GM23338 (cell line): ENCODE data around the gene ACOX3. TPM values are rescaled to one million over a fixed set of nuclear protein-coding genes. Genes with fewer than 3 reads are reported as not detected.

ENCODE experiments used
- ATAC-seq: fragments of 200-7000 bp; cut with Tn5 transposase; 3 replicates; pipeline ENCODE4 v1.9.1; 2020
- DNase-seq: peaks from one replicate; pipeline ENCODE4 v3.0.0-alpha.2; 2015; ENCODE audit warnings: low spot score
- H2AFZ ChIP-seq: fragments of 200-600 bp; sonication (generic); 2 replicates; pipeline ENCODE4 v1.8.0; 2016; ENCODE audit warnings: antibody characterized with exemption, mild to moderate bottlenecking, moderate library complexity
- H3F3A ChIP-seq: fragments of 200-600 bp; sonication (generic); replicated peaks from 2 replicates; pipeline ENCODE4 v1.8.0; 2017; ENCODE audit warnings: antibody characterized with exemption, mixed run types, low read depth
- H3K27ac ChIP-seq: fragments of 200-600 bp; sonication (generic); 2 replicates; pipeline ENCODE4 v1.6.1; 2016; ENCODE audit warnings: low read depth
- H3K27me3 ChIP-seq: fragments of 200-600 bp; sonication (generic); 2 replicates; pipeline ENCODE4 v1.8.0; 2016; ENCODE audit warnings: mild to moderate bottlenecking, mixed run types, moderate library complexity; ENCODE audit not compliant: insufficient read depth
- H3K36me3 ChIP-seq: fragments of 200-600 bp; sonication (generic); 2 replicates; pipeline ENCODE4 v1.8.0; 2016; ENCODE audit warnings: mild to moderate bottlenecking; ENCODE audit not compliant: insufficient read depth
- H3K4me1 ChIP-seq: fragments of 200-600 bp; sonication (generic); 2 replicates; pipeline ENCODE4 v1.8.0; 2016; ENCODE audit warnings: mild to moderate bottlenecking, moderate library complexity; ENCODE audit not compliant: insufficient read depth
- H3K4me2 ChIP-seq: fragments of 200-600 bp; sonication (generic); 2 replicates; pipeline ENCODE4 v1.7.1; 2017; ENCODE audit warnings: mixed run types
- H3K4me3 ChIP-seq: fragments of 200-600 bp; sonication (generic); 2 replicates; pipeline ENCODE4 v1.6.1; 2016; ENCODE audit warnings: mixed run types
- H3K79me2 ChIP-seq: fragments of 200-600 bp; sonication (generic); replicated peaks from 2 replicates; pipeline ENCODE4 v1.8.0; 2017; ENCODE audit warnings: mild to moderate bottlenecking; ENCODE audit not compliant: insufficient read depth
- H3K9me2 ChIP-seq: fragments of 200-600 bp; sonication (generic); 2 replicates; pipeline ENCODE4 v1.8.0; 2017; ENCODE audit not compliant: insufficient read depth
- H4K20me1 ChIP-seq: fragments of 200-600 bp; sonication (generic); replicated peaks from 2 replicates; pipeline ENCODE4 v1.8.0; 2017; ENCODE audit warnings: mild to moderate bottlenecking; ENCODE audit not compliant: insufficient read depth
- H3K27ac Mint-ChIP-seq: 2 replicates; pipeline ENCODE4 v1.8.0; 2020; ENCODE audit warnings: inconsistent platforms, mild to moderate bottlenecking, moderate library complexity, mixed read lengths
- H3K27me3 Mint-ChIP-seq: 3 replicates; pipeline ENCODE4 v1.8.0; 2022; ENCODE audit warnings: low read depth, mild to moderate bottlenecking, moderate library complexity, mixed read lengths, inconsistent platforms; ENCODE audit not compliant: insufficient read depth, poor library complexity
- H3K36me3 Mint-ChIP-seq: 3 replicates; pipeline ENCODE4 v1.8.0; 2021; ENCODE audit warnings: low read depth, mild to moderate bottlenecking, inconsistent platforms, moderate library complexity, mixed read lengths
- H3K4me1 Mint-ChIP-seq: 3 replicates; pipeline ENCODE4 v1.8.0; 2020; ENCODE audit warnings: mild to moderate bottlenecking, inconsistent platforms, mixed read lengths
- H3K4me3 Mint-ChIP-seq: 3 replicates; pipeline ENCODE4 v1.8.0; 2021; ENCODE audit warnings: moderate library complexity, mild to moderate bottlenecking, inconsistent platforms, mixed read lengths
- H3K9me3 Mint-ChIP-seq: 3 replicates; pipeline ENCODE4 v1.8.0; 2020; ENCODE audit warnings: moderate library complexity, mild to moderate bottlenecking, inconsistent platforms, mixed read lengths
- CREB1 ChIP-seq: fragments of 250-450 bp; sonication (Bioruptor Pico); IDR thresholded peaks from 2 replicates; pipeline ENCODE4 v1.5.0; 2020; ENCODE audit warnings: low read depth, mild to moderate bottlenecking, moderate library complexity
- CTCF ChIP-seq, 2 experiments: fragments of 200-600 bp in 1 of 2; sonication (generic) in 1 of 2; conservative IDR thresholded peaks; 2 replicates each; pipeline versions ENCODE4 v1.5.1 to v1.6.1; 2016 to 2017; ENCODE audit warnings: antibody characterized with exemption in 2 of 2, low read depth in 2 of 2, mild to moderate bottlenecking in 2 of 2, moderate library complexity in 1 of 2
- ETS1 ChIP-seq: IDR thresholded peaks from 2 replicates; pipeline ENCODE4 v1.6.1; 2016; ENCODE audit warnings: antibody characterized with exemption
- EZH2 ChIP-seq: fragments of 200-600 bp; sonication (generic); IDR thresholded peaks from one replicate; pipeline ENCODE4 v1.8.0; 2017; ENCODE audit warnings: antibody characterized with exemption, mild to moderate bottlenecking, low read depth; ENCODE audit not compliant: unreplicated experiment
- EZH2phosphoT487 ChIP-seq: fragments of 200-600 bp; sonication (generic); IDR thresholded peaks from one replicate; pipeline ENCODE4 v1.8.1; 2018; ENCODE audit warnings: antibody characterized with exemption; ENCODE audit not compliant: unreplicated experiment
- JUNB ChIP-seq: IDR thresholded peaks from one replicate; pipeline ENCODE4 v1.6.1; 2016; ENCODE audit warnings: antibody characterized with exemption; ENCODE audit not compliant: unreplicated experiment
- NANOG ChIP-seq: IDR thresholded peaks from 2 replicates; pipeline ENCODE4 v1.6.1; 2016; ENCODE audit warnings: antibody characterized with exemption, borderline replicate concordance
- POLR2AphosphoS5 ChIP-seq: IDR thresholded peaks from 2 replicates; pipeline ENCODE4 v1.6.1; 2016; ENCODE audit warnings: antibody characterized with exemption, low read depth
- REST ChIP-seq: IDR thresholded peaks from one replicate; pipeline ENCODE4 v1.6.1; 2018; ENCODE audit warnings: antibody characterized with exemption; ENCODE audit not compliant: unreplicated experiment
- STAT1 ChIP-seq: IDR thresholded peaks from one replicate; pipeline ENCODE4 v1.6.1; 2016; ENCODE audit warnings: antibody characterized with exemption; ENCODE audit not compliant: unreplicated experiment
- ZNF114 ChIP-seq: fragments of 250-450 bp; sonication (Bioruptor Pico); IDR thresholded peaks from 2 replicates; pipeline ENCODE4 v1.5.0; 2020; ENCODE audit warnings: mild to moderate bottlenecking, moderate library complexity
- ZNF331 ChIP-seq: fragments of 250-450 bp; sonication (Bioruptor Pico); IDR thresholded peaks from 2 replicates; pipeline ENCODE4 v1.5.0; 2020; ENCODE audit warnings: low read depth, mild to moderate bottlenecking, moderate library complexity
- ZNF462 ChIP-seq: fragments of 250-450 bp; sonication (Bioruptor Pico); IDR thresholded peaks from 2 replicates; pipeline ENCODE4 v1.5.0; 2020; ENCODE audit warnings: mild to moderate bottlenecking, moderate library complexity
- polyA plus RNA-seq: library from polyadenylated mRNA; unstranded; fragments of >200 nt; fragmentation: Nextera tagmentation; extraction: Ambion mirVana; gene quantifications from 2 replicates; pipeline ENCODE4 v1.2.1, GENCODE V29; 2016
- total RNA-seq: library from RNA; depleted of rRNA; stranded (reverse); fragments of >200 nt; shearing (Covaris generic); gene quantifications from 2 replicates; pipeline ENCODE4 v1.2.3, GENCODE V29; 2014

The ACOX3 gene
- total and polyA plus RNA-seq, 2 experiments from 2014 or later = 6.4 to 17.2 TPM

GRCh38 chr4:8402181-8402597 is 38.3 kb downstream of the ACOX3 start:
- Histone ChIP-seq H2AFZ (no peak overlapping the region), H3K27ac (no peak overlapping the region), H3F3A (no peaks in the 10 kb centered on the region), H3K79me2 (no peaks in the 10 kb centered on the region), H3K4me3 (no peak overlapping the region), H3K4me2 (no peak overlapping the region), H3K9me2 (no peaks in the 10 kb centered on the region), H3K4me1 (peaks cover 6% of the 10 kb centered on the region; the same call in 1 of the 2 replicates), H4K20me1 (no peaks in the 10 kb centered on the region), H3K36me3 (no peaks in the 10 kb centered on the region), H3K27me3 (no peaks in the 10 kb centered on the region)
- TF ChIP-seq POLR2AphosphoS5 (no peak), STAT1 (no peak), NANOG (no peak), EZH2phosphoT487 (no peak), REST (no peak), ZNF114 (CRISPR knock-in tag) (no peak), ZNF331 (CRISPR knock-in tag) (no peak), ZNF462 (no peak), CREB1 (CRISPR knock-in tag) (no peak), ETS1 (no peak), EZH2 (no peak), CTCF (conservative IDR thresholded peaks at IDR 0.05; ENCODE audit: low read depth in 2 of 2) (no peak), JUNB (no peak)
- peaks cover 18% of the 10 kb centered on the region for H3K9me3 Mint-ChIP-seq
- peaks cover 14% of the 10 kb centered on the region for H3K4me1 Mint-ChIP-seq
- H3K36me3 Mint-ChIP-seq = peaks cover 36% of the 10 kb centered on the region
- DNase-seq (no peak), ATAC-seq (no peak)
- H3K4me3 Mint-ChIP-seq = no peak overlapping the region
- peaks cover 20% of the 10 kb centered on the region for H3K27me3 Mint-ChIP-seq
- H3K27ac Mint-ChIP-seq = no peak overlapping the region
